Fibroblast of lung (primary cell): Measurements from ENCODE around the gene VAC14. TPM values are rescaled to one million over a fixed set of nuclear protein-coding genes. Genes with fewer than 3 reads are reported as not detected.

Experiments
- DNase-seq, 2 donors: peaks; one replicate each; pipeline versions ENCODE4 v3.0.0 to v3.0.0-alpha.2; 2010; ENCODE audit warnings: low read depth in 2 of 2
- H2AFZ ChIP-seq: 2 replicates; pipeline ENCODE4 v1.5.1; 2012; ENCODE audit warnings: low read length, control low read depth, inconsistent platforms
- H3K27ac ChIP-seq: 2 replicates; pipeline ENCODE4 v1.5.1; 2011; ENCODE audit warnings: low read length, control low read depth; ENCODE audit not compliant: insufficient read depth
- H3K27me3 ChIP-seq: 2 replicates; pipeline ENCODE4 v1.5.1; 2011; ENCODE audit warnings: mild to moderate bottlenecking, low read length; ENCODE audit not compliant: control insufficient read depth, insufficient read depth
- H3K36me3 ChIP-seq: 2 replicates; pipeline ENCODE4 v1.5.1; 2011; ENCODE audit warnings: low read length; ENCODE audit not compliant: control insufficient read depth, insufficient read depth
- H3K4me1 ChIP-seq: 2 replicates; pipeline ENCODE4 v1.5.1; 2011; ENCODE audit warnings: low read length; ENCODE audit not compliant: control insufficient read depth, insufficient read depth; ENCODE audit errors: extremely low read depth
- H3K4me2 ChIP-seq: 2 replicates; pipeline ENCODE4 v1.5.1; 2011; ENCODE audit warnings: low read length, control low read depth; ENCODE audit not compliant: insufficient read depth; ENCODE audit errors: extremely low read depth
- H3K4me3 ChIP-seq, 4 experiments: fragments of 200-600 bp in 1 of 4; sonication (generic) in 1 of 4; replicated peaks in 1 of 4; 2 replicates each; pipeline ENCODE4 v1.5.1; 2011 to 2016; ENCODE audit warnings: low read length in 4 of 4, low read depth in 3 of 4, mild to moderate bottlenecking in 3 of 4, control low read depth in 2 of 4, inconsistent platforms in 1 of 4, mixed read lengths in 1 of 4; ENCODE audit not compliant: insufficient read depth in 1 of 4; ENCODE audit errors: control extremely low read depth in 1 of 4
- H3K79me2 ChIP-seq: 2 replicates; pipeline ENCODE4 v1.5.1; 2012; ENCODE audit warnings: mild to moderate bottlenecking, low read length, inconsistent platforms; ENCODE audit not compliant: control insufficient read depth, insufficient read depth
- H3K9ac ChIP-seq: 2 replicates; pipeline ENCODE4 v1.5.1; 2011; ENCODE audit warnings: mild to moderate bottlenecking, low read length, control low read depth; ENCODE audit not compliant: insufficient read depth
- H3K9me3 ChIP-seq: 2 replicates; pipeline ENCODE4 v1.5.1; 2012; ENCODE audit warnings: low read depth, low read length; ENCODE audit not compliant: control insufficient read depth, insufficient read depth
- H4K20me1 ChIP-seq: 2 replicates; pipeline ENCODE4 v1.5.1; 2011; ENCODE audit warnings: low read length; ENCODE audit not compliant: control insufficient read depth, insufficient read depth; ENCODE audit errors: extremely low read depth
- EZH2 ChIP-seq: IDR thresholded peaks from 2 replicates; pipeline ENCODE4 v1.5.1; 2012; ENCODE audit warnings: low read length, control low read depth, mild to moderate bottlenecking; ENCODE audit errors: missing control alignments
- polyA plus RNA-seq, 2 donors: library from polyadenylated mRNA; depleted of rRNA in 1 of 2; stranded (reverse) in 1 of 2; unstranded in 1 of 2; fragments of >200 nt; gene quantifications; 2 replicates each; pipeline ENCODE4 v1.2.1, GENCODE V29; 2011 to 2012; ENCODE audit warnings: missing spikeins in 1 of 2
- total RNA-seq: library from RNA; depleted of rRNA; stranded (reverse); fragments of >200 nt; gene quantifications from 2 replicates; pipeline ENCODE4 v1.2.1, GENCODE V29; 2014
- TF ChIP-seq, protein P1 (sequence below), 2 donors: IDR thresholded peaks in 1 of 2; conservative IDR thresholded peaks in 1 of 2; 1 replicate in 1 of 2; 2 replicates in 1 of 2; pipeline ENCODE4 v1.5.1; 2011 to 2012; ENCODE audit warnings: low read length in 2 of 2, control low read depth in 1 of 2, inconsistent platforms in 1 of 2, low read depth in 1 of 2, mild to moderate bottlenecking in 1 of 2

Gene VAC14
- total and polyA plus RNA-seq, 2 donors (not counting 1 experiment from before 2014, with no cell fraction given), result 25.0 to 29.2 TPM

GRCh38 chr16:70662991-70663523 is 137.9 kb downstream of the VAC14 start:
- Histone ChIP-seq H4K20me1 (no peaks in the 10 kb centered on the region), H3K4me2 (no peak overlapping the region), H3K36me3 (peaks cover 46% of the 10 kb centered on the region), H3K4me3 (no peak overlapping the region), H3K9me3 (no peaks in the 10 kb centered on the region), H3K79me2 (peaks cover 5% of the 10 kb centered on the region), H3K4me1 (peaks cover 6% of the 10 kb centered on the region), H2AFZ (no peak overlapping the region), H3K27me3 (no peaks in the 10 kb centered on the region), H3K9ac (no peak overlapping the region), H3K27ac (no peak overlapping the region)
- no peak for DNase-seq
- TF ChIP-seq, protein P1, sequence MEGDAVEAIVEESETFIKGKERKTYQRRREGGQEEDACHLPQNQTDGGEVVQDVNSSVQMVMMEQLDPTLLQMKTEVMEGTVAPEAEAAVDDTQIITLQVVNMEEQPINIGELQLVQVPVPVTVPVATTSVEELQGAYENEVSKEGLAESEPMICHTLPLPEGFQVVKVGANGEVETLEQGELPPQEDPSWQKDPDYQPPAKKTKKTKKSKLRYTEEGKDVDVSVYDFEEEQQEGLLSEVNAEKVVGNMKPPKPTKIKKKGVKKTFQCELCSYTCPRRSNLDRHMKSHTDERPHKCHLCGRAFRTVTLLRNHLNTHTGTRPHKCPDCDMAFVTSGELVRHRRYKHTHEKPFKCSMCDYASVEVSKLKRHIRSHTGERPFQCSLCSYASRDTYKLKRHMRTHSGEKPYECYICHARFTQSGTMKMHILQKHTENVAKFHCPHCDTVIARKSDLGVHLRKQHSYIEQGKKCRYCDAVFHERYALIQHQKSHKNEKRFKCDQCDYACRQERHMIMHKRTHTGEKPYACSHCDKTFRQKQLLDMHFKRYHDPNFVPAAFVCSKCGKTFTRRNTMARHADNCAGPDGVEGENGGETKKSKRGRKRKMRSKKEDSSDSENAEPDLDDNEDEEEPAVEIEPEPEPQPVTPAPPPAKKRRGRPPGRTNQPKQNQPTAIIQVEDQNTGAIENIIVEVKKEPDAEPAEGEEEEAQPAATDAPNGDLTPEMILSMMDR (conservative IDR thresholded peaks at IDR 0.05 in 1 of 2, IDR thresholded peaks at IDR 0.05 in 1 of 2; ENCODE audit: low read depth in 1 of 2, low read length in 2 of 2), result no peak
- TF ChIP-seq EZH2, result no peak

GRCh38 chr16:70661918-70662641 is 138.9 kb downstream of the VAC14 start:
- Histone ChIP-seq H4K20me1 (no peaks in the 10 kb centered on the region), H3K4me2 (no peak overlapping the region), H3K9ac (no peak overlapping the region), H3K27ac (no peak overlapping the region), H3K79me2 (peaks cover 5% of the 10 kb centered on the region), H3K27me3 (no peaks in the 10 kb centered on the region), H2AFZ (no peak overlapping the region), H3K4me3 (no peak overlapping the region), H3K9me3 (no peaks in the 10 kb centered on the region), H3K4me1 (peaks cover 6% of the 10 kb centered on the region), H3K36me3 (peaks cover 46% of the 10 kb centered on the region)
- TF ChIP-seq, protein P1 (conservative IDR thresholded peaks at IDR 0.05 in 1 of 2, IDR thresholded peaks at IDR 0.05 in 1 of 2; ENCODE audit: low read depth in 1 of 2, low read length in 2 of 2), result no peak
- no peak for TF ChIP-seq EZH2
- DNase-seq, result peak; percentile 56

DNA sequence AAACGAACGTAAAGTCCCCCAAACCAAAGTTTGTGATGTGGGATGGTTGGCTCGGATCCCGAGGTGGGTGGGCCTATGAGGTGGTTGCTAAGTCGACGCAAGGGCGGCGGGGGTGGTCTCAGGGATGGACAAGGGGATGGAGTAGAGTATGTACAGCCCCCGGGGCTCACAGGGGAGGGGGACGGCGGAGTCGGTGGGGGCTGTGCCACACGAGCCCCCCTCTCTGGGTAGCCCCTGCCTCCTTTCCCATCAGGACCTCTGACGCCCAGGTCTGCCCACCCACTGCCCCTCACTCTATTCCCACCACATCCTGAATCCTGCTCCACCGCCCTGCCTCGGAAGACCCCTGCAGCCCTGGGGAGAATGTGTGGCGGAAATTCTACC is 139.4 kb downstream of the VAC14 start:
- no peak for DNase-seq

More for the DNA sequence above, 139.4 kb downstream of the VAC14 start:
- Histone ChIP-seq H3K4me1 (peaks cover 6% of the 10 kb centered on the region), H4K20me1 (no peaks in the 10 kb centered on the region), H3K36me3 (peaks cover 43% of the 10 kb centered on the region), H3K9me3 (no peaks in the 10 kb centered on the region), H2AFZ (no peak overlapping the region), H3K79me2 (peaks cover 5% of the 10 kb centered on the region), H3K4me3 (no peak overlapping the region), H3K9ac (no peak overlapping the region), H3K27ac (no peak overlapping the region), H3K4me2 (no peak overlapping the region), H3K27me3 (no peaks in the 10 kb centered on the region)
- TF ChIP-seq, protein P1 (conservative IDR thresholded peaks at IDR 0.05 in 1 of 2, IDR thresholded peaks at IDR 0.05 in 1 of 2; ENCODE audit: low read depth in 1 of 2, low read length in 2 of 2), result no peak
- no peak for TF ChIP-seq EZH2
